ENCODE data around the gene SETD2. TPM values are rescaled to one million over a fixed set of nuclear protein-coding genes. Genes with fewer than 3 reads are reported as not detected.

SETD2 gene
- total and polyA plus RNA-seq, 9 of the 15 experiments (the other 6 are each of a cell fraction or from before 2014, with no cell fraction given), result 8.2 to 44.0 (median 33.6) TPM

DNA sequence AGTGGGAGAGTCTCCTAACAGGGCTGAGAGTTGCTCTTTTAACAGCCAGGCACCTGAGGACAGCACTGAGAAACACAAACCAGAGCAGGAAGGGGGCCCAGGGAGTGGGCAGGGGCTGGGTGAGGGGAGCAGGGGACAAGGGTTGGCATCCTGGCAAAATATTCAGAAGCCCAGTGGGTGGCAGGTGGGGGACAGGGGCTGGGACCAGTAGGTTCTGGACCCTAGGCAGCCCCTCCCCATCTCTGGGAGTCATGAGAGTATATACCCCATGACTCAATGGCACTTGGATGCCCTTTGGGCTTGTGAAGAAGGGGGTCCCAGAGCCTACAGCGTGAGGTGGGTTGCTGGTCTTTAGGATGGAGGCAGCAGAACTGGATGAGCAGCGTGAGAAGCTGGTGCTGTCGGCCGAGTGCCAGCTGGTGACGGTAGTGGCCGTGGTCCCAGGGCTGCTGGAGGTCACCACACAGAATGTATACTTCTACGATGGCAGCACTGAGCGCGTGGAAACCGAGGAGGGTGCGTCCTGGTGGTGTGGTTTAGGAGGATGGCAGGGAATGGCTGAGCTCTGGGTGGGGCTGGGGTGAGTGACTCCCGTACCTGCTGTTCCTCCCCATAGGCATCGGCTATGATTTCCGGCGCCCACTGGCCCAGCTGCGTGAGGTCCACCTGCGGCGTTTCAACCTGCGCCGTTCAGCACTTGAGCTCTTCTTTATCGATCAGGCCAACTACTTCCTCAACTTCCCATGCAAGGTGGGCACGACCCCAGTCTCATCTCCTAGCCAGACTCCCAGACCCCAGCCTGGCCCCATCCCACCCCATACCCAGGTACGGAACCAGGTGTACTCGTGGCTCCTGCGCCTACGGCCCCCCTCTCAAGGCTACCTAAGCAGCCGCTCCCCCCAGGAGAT is 160.2 kb downstream of the SETD2 start:
- POLR2A ChIA-PET, result interaction anchor here (0.7 to 1.5 kb wide), 5 partner anchors 8 to 19 kb away, joined by 3 to 5 read pairs (median 4); no protein-coding TSS in a partner anchor
- intact Hi-C loops (cut with micrococcal nuclease), result no loop called here

DNA sequence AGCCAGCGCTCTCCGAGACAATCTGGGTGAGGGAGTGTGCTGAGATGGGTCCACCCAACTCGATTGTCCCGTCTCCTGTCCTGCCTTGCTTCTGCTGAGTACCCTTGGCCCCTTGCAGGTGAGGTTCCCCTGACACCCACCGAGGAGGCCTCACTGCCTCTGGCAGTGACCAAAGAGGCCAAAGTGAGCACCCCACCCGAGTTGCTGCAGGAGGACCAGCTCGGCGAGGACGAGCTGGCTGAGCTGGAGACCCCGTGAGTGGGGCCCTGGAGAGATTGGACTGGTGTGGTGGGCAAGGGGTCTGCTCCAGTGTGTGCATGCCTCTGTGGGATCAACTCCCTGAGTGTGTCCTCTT is 160.9 kb downstream of the SETD2 start:
- CTCF ChIA-PET (ENCODE audit: low intra/inter-chr PET ratio), result no interaction called here
- peaks cover 8% of the 10 kb centered on the region; the same call in 1 of the 2 replicates for H4K20me1 ChIP-seq (replicated peaks; ENCODE audit: control insufficient read depth, insufficient read depth, low read length)
- FAIRE-seq (no peak), DNase-seq (ENCODE audit: extremely low read depth in 1 of 4, low spot score in 3 of 4) (no peak), ATAC-seq (no peak)
- TF ChIP-seq, protein P1, sequence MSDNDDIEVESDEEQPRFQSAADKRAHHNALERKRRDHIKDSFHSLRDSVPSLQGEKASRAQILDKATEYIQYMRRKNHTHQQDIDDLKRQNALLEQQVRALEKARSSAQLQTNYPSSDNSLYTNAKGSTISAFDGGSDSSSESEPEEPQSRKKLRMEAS (CRISPR knock-in tag; IDR thresholded peaks at IDR 0.05), result 0 out of 2 replicates have a peak, but pooled peaks have one; percentile 15
- no peak for TF ChIP-seq TGIF2 (CRISPR knock-in tag; IDR thresholded peaks at IDR 0.05)
- no peaks in the 10 kb centered on the region for H3K9me1 ChIP-seq (ENCODE audit: control insufficient read depth, insufficient read depth, low read length)
- no peak overlapping the region for H3K4me2 ChIP-seq (ENCODE audit: insufficient read depth, low read length)
- H3K9me3 ChIP-seq (replicated peaks; ENCODE audit: control insufficient read depth, insufficient read depth, low read depth, low read length), result no peaks in the 10 kb centered on the region
- POLR2A ChIA-PET, result interaction anchor here (1.1 to 1.2 kb wide), 3 partner anchors 9 to 11 kb away, joined by 3 to 4 read pairs (median 4); no protein-coding TSS in a partner anchor
- in situ Hi-C loops (cut with MboI) (no loop called here), intact Hi-C loops (cut with micrococcal nuclease) (no loop called here)
- H3K4me3 ChIP-seq, result no peak overlapping the region
- H3K4me1 ChIP-seq (replicated peaks in 1 of 2; ENCODE audit: control insufficient read depth in 2 of 2, insufficient read depth in 2 of 2, low read length in 2 of 2), result peaks cover 0 to 46% of the 10 kb centered on the region in 2 experiments; a peak in 2 of 5 replicates
- H3K79me2 ChIP-seq (ENCODE audit: control insufficient read depth, insufficient read depth, low read length), result no peaks in the 10 kb centered on the region
- peaks cover 100% of the 10 kb centered on the region for H3K36me3 ChIP-seq (ENCODE audit: control insufficient read depth, insufficient read depth, low read length)
- H3K27ac ChIP-seq (ENCODE audit: extremely low read depth, low read depth, low read length), result no peak overlapping the region
- no peak overlapping the region; a peak in 1 of 4 replicates for H3K9ac ChIP-seq (ENCODE audit: insufficient read depth in 1 of 2, low read depth in 2 of 2, low read length in 2 of 2)
- WGBS (ENCODE audit: insufficient coverage, low coverage, missing lambda C conversion rate), result 97% methylated on average over 10 of the region's 10 CpGs
- H3K27me3 ChIP-seq (ENCODE audit: control insufficient read depth in 2 of 2, insufficient read depth in 2 of 2, low read length in 2 of 2), result no peaks in the 10 kb centered on the region
- no TSS peak for BruUV-seq (replicated peaks)
- H2AFZ ChIP-seq (ENCODE audit: low read depth, low read length), result no peak overlapping the region

More for the DNA sequence above, 160.2 kb downstream of the SETD2 start:
- TF ChIP-seq POLR2G (IDR thresholded peaks at IDR 0.05; ENCODE audit: low read depth, low read length) (peak; percentile 56), ZNF143 (CRISPR knock-in tag; IDR thresholded peaks at IDR 0.05) (no peak)
- no peak overlapping the region for H3K4me2 ChIP-seq (ENCODE audit: insufficient read depth, low read length)
- 93% methylated on average over 27 of the region's 27 CpGs for WGBS (ENCODE audit: insufficient coverage, low coverage, missing lambda C conversion rate)
- H3K4me1 ChIP-seq (replicated peaks in 1 of 2; ENCODE audit: control insufficient read depth in 2 of 2, insufficient read depth in 2 of 2, low read length in 2 of 2), result peaks cover 0 to 39% of the 10 kb centered on the region in 2 experiments; a peak in 1 of 5 replicates
- DNase-seq (ENCODE audit: extremely low read depth in 1 of 4, low spot score in 3 of 4) (no peak), FAIRE-seq (no peak), ATAC-seq (no peak)
- no peak overlapping the region for H3K27ac ChIP-seq (ENCODE audit: extremely low read depth, low read depth, low read length)
- no peak overlapping the region for H2AFZ ChIP-seq (ENCODE audit: low read depth, low read length)
- no peaks in the 10 kb centered on the region for H3K9me3 ChIP-seq (replicated peaks; ENCODE audit: control insufficient read depth, insufficient read depth, low read depth, low read length)
- CTCF ChIA-PET (ENCODE audit: low intra/inter-chr PET ratio), result no interaction called here
- H4K20me1 ChIP-seq (replicated peaks; ENCODE audit: control insufficient read depth, insufficient read depth, low read length), result peaks cover 3% of the 10 kb centered on the region; the same call in 1 of the 2 replicates
- no peak overlapping the region; a peak in 1 of 4 replicates for H3K9ac ChIP-seq (ENCODE audit: insufficient read depth in 1 of 2, low read depth in 2 of 2, low read length in 2 of 2)
- in situ Hi-C loops (cut with MboI), result no loop called here
- no peak overlapping the region for H3K4me3 ChIP-seq
- H3K9me1 ChIP-seq (ENCODE audit: control insufficient read depth, insufficient read depth, low read length), result no peaks in the 10 kb centered on the region
- BruUV-seq (replicated peaks), result no TSS peak
- no peaks in the 10 kb centered on the region for H3K79me2 ChIP-seq (ENCODE audit: control insufficient read depth, insufficient read depth, low read length)
- no peaks in the 10 kb centered on the region for H3K27me3 ChIP-seq (ENCODE audit: control insufficient read depth in 2 of 2, insufficient read depth in 2 of 2, low read length in 2 of 2)
- peaks cover 100% of the 10 kb centered on the region for H3K36me3 ChIP-seq (ENCODE audit: control insufficient read depth, insufficient read depth, low read length)
